Hepatocyte (in vitro differentiated cells): ENCODE data around the gene ZNF865.

Experiments
- EZH2 ChIP-seq: fragments of 200-600 bp; sonication (generic); IDR thresholded peaks from 2 replicates; pipeline ENCODE4 v1.6.1; 2016; ENCODE audit warnings: antibody characterized with exemption, mild to moderate bottlenecking, borderline replicate concordance
- EZH2phosphoT487 ChIP-seq: fragments of 200-600 bp; sonication (generic); IDR thresholded peaks from one replicate; pipeline ENCODE4 v1.6.1; 2018; ENCODE audit warnings: antibody characterized with exemption, mild to moderate bottlenecking, low read depth, moderate library complexity; ENCODE audit not compliant: unreplicated experiment, severe bottlenecking
- TF ChIP-seq, protein P1 (sequence below): fragments of 200-600 bp; sonication (generic); IDR thresholded peaks from 2 replicates; pipeline ENCODE4 v1.5.1; 2016; ENCODE audit warnings: antibody characterized with exemption, mild to moderate bottlenecking; ENCODE audit not compliant: poor library complexity

DNA sequence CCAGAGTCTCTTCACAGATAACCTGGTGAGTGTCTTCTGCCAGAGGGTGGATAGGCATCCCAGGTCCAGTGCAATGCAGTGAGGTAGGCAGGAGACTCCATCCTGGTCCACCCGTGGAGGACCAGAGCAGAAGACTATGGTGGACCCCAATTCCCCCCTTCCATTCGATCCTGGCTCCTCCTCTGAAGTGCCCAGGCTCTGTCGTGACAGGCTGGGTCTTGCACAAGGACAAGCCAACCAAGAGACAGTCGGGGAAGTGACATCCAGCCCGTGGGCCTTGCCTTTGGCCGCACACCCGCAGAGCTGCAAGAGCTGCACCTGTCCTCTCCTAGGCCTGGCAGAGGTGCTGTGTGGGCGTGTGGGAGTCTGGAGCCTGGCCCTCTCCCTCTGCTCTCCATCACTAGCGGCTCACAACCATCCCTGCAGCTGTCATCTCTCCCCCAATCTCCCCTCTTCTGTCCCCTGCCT is 15.8 kb downstream of the ZNF865 start:
- TF ChIP-seq, protein P1, sequence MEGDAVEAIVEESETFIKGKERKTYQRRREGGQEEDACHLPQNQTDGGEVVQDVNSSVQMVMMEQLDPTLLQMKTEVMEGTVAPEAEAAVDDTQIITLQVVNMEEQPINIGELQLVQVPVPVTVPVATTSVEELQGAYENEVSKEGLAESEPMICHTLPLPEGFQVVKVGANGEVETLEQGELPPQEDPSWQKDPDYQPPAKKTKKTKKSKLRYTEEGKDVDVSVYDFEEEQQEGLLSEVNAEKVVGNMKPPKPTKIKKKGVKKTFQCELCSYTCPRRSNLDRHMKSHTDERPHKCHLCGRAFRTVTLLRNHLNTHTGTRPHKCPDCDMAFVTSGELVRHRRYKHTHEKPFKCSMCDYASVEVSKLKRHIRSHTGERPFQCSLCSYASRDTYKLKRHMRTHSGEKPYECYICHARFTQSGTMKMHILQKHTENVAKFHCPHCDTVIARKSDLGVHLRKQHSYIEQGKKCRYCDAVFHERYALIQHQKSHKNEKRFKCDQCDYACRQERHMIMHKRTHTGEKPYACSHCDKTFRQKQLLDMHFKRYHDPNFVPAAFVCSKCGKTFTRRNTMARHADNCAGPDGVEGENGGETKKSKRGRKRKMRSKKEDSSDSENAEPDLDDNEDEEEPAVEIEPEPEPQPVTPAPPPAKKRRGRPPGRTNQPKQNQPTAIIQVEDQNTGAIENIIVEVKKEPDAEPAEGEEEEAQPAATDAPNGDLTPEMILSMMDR: no peak
- TF ChIP-seq EZH2: no peak
- no peak for TF ChIP-seq EZH2phosphoT487
